Stimulated activated CD8-positive, alpha-beta memory T cell treated with anti-CD3 and anti-CD28 coated beads, Interleukin-4, amount 100 ng/mL, for 1 hour (primary cell): ENCODE results near the gene CALCOCO1.
"Not testable (repeated sequence)": the region's sequence is repeated elsewhere in the genome, so short reads cannot be mapped to it uniquely, and the experiment has no call there.

ENCODE experiments used
- DNase-seq, 2 donors: peaks; one replicate each; pipeline ENCODE4 v3.0.0-alpha.2; 2020; ENCODE audit warnings: low read depth in 2 of 2, low spot score in 1 of 2

The CALCOCO1 gene

DNA sequence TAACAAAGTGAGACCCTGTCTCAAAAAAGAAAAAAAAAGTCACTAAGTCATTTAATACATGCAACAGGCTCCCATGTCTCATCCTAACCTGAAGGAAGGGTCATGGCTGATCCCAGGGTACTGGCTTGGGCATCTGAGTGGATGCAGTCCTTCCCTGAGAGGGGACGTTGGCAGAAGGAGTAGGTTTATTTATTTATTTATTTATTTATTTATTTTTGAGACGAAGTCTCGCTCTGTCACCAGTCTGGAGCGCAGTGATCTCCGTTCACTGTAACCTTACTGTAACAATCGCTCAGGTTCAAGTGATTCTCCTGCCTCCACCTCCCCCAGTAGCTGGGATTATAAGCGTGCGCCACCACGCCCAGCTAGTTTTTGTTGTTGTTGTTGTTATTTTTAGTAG is 7.2 kb upstream of the CALCOCO1 start:
- DNase-seq = no peak

DNA sequence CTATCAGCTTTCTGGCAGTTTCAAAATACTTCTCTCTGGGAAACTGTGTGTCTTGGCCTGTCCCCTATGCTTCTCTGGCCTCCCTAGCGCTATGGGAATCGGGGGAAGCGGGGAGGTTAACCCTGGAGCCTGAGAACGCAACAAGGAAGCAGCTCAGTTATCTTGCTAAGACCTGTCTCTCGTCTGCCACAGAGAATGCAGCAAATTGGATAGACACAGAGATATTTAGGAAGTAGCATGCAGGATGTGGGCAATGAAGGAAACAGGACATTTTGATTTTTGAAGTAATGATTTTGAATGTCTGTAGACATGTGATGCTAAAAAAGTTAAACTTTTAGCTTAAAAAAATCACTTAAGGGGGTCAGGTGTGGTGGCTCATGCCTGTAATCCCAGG is 6.6 kb upstream of the CALCOCO1 start:
- no peak for DNase-seq

DNA sequence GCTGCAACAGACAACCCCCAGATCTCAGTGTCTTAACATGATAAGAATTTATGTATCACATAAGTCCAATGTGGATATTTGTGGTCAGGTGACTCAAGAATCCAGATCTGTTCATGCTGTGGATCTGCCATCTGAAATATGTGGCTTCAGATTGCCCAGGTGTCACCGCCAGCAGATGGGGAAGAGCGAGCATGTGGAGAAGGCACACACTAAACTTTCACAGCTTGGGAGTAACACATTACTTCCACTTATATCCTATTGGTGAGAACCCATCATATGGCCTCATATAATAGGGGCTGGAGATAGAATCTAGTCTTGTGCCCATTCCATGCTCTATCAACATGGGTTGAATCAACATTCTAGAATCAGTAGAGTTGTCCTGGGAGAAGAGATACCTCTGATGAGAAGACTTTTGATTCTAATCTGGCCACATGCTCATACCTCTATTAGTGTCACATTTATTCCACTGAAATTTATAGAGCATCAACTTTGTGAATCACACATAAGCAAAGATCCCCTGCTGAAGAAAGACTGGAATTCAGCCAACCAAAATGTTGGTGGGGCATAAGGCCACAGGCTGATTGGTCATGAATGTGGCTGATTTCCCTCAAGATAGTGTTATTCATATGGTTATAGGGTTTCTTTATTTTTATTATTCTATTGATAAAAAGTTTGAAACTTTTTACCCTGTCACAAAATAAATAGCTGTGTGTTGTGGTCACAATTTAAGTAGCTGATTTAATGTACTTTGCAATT is 6.0 kb upstream of the CALCOCO1 start:
- no peak for DNase-seq

DNA sequence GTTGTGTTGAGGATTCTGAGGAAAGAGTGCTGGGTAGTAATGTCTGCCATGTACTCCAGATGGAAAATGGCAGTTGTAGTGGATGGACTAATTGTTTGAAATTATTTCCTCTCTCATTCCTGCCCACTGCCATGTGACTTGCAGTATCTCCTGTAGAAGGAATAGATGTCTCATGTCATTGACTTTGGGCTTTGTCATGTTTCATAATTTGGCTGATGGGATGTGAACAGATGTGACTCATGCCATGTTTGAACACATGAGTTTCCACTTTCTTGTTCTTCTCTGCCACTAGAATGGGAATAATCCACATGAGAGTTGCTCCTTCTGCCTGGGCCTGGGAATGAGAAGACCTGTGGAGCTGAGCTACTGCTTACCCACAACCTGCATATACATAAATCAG is 2.4 kb upstream of the CALCOCO1 start:
- DNase-seq = no peak

DNA sequence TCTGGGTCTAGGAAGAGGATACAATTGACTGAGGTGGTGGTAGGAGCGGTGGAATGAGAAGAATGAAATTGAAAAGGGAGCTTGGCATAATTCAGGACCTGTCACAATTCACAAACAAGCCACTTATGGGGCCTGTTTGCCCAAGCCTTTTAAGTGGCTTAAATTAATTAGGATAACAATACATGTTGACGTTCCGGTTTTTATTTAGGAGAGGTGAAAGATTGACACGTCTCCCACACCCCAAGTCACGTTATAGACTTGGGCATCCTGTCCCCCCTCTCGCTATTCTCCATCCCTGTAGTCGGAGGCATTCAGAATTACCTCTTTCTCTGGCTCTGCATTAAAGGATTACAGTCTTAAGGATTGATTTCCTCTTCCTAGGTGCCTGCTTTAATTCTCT is 954 bp upstream of the CALCOCO1 start:
- no peak for DNase-seq

DNA sequence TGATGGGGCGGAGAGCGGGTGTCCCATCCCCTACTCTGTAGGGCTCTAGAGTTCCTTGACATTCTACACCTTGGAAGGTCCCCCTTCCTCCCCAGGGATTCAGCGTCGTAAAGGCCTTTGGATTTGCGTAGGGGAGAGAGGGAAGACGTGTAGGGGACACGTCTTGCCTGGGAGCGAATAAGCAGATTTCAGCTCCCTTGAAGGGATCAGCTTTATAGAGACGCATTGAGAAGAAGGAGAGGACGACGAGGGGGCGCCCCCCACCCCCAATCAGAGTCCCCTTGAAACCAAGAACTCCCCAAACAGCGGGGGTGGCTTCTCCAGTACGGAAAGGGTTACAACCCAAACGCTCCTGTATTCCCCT is 324 bp downstream of the CALCOCO1 start:
- DNase-seq = no peak

DNA sequence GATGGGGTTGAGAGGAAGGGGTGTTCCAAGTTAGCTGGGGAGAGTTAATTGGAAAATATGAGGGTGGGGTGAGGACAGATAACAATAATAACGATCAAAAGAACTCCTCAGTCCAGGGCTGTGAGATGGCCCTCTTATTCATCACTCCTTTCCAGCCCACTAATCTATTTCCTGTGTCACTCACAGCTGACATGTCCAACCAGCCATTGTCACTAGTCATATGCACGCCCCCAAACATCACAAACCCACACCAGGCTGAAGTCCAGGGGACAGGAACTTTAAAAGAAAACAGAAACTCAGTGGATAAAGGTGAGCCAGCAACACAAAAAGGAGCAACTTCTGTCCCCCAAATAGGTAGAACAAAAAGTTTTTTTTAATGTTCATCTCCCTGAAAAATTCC is 911 bp downstream of the CALCOCO1 start:
- DNase-seq = no peak

DNA sequence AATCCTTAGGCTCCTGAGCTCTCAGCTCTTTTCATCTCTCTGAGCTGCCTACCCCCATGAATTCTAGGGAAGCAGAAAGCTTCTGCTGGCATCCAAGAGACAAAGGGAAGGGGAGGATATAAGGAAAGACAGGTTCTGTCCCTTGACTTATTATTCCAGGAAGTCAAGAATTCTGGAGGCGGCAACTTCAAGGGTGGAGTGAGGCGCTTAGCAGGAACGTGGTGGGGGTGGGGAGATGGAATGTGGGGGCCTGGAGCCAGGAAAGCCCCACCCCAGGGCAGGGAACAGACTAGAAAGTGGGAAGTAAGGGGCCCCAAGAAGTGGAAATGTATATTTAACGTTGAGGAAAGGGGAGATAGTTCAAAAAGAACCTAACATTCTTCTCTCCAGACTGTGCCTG is 1.4 kb downstream of the CALCOCO1 start:
- DNase-seq = no peak

DNA sequence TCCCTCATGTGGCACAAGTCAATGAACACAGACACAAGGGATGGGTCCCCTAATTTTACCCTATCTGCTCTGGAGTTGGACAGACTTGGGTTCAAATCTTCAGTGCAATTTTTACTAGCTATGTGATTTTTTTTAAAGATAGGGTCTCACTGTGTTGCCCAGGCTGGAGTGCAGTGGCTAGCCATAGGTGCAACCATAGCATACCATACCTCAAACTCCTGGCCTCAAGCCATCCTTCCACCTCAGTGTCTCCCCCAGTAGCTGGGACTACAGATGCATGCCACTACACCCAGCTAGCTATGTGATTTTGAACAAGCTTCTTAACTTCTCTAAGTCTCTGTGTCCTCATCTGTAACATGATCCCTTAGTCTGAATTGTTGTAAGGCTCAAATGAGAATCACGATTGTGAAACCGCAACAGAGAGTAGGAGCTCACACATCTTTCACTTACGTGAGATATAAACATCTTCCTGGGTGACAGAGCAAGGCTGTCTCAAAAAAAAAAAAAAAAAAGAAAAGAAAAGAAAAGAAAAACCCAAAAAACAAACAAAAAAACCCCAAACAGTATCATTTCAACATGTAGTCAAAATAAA is 4.7 kb downstream of the CALCOCO1 start:
- no peak for DNase-seq

DNA sequence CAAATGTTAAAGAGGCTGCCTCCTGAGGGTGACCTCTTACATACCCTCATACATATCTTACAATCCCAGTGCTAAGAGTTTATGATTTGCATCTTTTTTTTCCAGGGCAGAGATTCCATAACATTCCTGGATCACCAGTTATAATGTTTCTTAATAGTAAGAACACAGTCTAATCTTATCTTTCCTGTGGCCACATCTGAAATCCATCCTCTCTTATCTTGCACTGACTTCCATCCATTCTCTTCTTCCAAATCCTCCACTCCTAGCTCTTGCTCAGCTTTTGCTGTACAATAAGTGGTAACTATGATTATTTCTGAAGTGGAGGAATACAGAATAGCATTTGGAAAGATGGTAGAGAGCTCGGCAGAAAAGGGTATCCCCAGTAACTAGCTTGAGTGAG is 6.3 kb downstream of the CALCOCO1 start:
- DNase-seq = no peak

DNA sequence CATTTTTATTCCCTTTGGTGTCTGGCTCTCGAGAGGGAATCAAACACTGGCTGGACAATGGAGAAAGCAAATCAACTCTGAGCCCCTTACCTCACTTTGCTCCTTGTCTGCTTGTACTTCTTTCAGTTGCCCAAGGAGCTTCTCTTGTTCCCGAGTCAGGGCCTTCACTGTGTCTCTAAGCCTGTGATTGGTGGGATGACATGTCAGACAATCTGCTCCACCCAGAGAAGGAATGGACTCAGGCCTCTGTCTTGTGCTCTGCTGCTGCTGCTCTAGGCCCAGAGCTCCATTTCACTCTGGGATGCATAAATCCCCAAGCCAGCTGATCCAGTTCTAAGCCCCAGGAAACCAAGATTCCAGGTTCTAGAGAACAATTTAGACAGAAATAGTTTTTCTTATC is 7.6 kb downstream of the CALCOCO1 start:
- DNase-seq = no peak

DNA sequence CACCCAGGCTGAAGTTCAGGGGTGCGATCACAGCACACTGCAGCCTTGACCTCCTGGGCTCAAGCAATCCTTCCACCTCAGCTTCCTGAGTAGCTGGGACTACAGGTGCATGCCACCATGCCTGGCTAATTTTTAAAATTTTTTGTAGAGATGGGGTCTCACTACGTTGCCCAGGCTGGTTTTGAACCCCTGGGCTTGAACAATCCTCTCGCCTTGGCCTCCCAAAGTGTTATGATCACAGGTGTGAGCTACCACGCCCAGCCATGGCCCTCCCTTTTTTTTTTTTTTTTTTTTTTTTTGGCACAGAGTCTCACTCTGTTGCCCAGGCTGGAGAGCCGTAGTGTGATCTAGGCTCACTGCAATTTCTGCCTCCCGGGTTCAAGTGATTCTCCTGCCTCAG is 8.7 kb downstream of the CALCOCO1 start:
- not testable (repeated sequence) for DNase-seq

DNA sequence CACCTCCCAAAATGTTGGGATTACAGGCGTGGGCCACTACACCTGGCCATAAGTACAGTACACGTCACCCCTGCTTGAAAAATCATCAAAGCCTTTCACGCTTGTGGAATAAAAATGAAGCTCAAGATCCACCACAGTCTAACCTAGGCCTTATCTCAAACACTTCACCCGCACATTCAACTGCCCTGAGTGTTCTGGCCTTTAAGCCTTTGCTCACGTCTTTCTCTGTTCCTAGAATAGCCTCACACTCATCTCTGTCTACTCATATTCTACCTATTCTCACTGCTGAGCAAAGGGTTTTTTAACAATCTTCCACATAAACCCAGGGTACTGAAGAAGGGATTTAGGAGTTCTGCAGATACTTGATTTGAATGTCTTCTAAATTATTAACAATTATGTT is 9.9 kb downstream of the CALCOCO1 start:
- no peak for DNase-seq

DNA sequence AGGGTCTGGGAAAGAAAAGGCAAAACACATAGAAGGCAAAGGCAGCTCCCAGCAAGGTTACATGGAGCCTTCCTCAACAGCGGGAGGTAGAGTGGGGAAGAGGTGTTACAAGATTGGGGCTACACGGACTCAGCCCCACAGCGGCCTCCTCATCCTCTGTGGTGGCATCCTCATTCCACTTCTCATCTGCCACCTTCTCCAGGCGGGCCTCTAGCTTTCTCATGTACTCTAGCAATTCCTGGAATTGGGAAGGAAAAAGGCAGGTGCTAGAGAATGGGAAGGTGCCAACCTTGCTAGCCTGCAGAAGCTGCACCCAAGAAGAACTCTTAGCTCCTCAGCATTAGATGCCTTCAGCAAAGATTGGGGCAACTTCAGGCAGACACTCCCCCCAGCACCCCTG is 13.2 kb downstream of the CALCOCO1 start:
- no peak for DNase-seq

DNA sequence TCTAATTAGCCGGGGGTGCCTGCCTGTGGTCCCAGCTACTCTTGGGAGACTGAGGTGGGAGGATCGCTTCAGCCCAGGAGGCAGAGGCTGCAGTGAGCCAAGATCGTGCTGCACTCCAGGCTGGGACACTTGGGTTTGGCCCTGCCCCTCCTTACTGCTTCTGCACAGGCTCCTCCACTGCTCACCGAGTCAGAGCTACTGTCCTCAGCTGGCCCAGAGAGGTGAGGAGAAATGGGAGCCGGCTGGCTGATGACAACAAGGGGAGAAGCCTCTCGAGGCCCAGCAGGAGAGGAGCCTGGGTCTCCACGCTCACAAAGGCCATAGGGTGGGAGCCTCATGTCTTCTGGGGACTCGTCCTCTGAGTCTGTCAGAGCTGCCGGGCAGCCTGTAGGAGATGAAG is 13.7 kb downstream of the CALCOCO1 start:
- DNase-seq = no peak

DNA sequence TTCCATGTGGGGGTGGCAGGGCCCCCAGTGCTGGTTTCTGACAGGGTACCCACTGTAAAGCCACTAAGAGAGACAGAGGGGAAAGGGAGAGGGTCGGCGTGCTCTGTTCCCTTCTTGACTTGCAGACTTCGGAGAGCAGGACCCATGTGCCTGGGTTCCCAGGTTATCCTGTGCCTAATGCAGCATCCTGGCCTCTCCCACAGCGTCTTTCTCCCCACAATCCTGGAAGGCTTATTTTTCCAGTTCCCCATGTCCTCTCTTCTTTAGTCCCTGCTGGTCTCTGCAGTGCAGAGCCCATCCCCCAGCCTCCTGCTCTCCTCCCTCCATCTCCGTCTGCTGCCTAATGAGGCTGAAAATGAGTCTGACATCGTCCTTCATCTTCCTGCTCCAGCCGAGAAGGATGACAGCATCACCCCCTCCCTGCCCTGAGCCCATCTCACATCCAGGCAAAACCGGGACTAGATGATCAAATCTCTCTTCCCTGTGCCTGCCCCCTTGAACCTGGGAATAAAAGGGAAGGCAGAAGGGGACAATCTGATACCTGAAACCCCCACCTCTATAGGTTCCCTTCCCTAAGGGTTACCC is 15.1 kb downstream of the CALCOCO1 start:
- no peak for DNase-seq

DNA sequence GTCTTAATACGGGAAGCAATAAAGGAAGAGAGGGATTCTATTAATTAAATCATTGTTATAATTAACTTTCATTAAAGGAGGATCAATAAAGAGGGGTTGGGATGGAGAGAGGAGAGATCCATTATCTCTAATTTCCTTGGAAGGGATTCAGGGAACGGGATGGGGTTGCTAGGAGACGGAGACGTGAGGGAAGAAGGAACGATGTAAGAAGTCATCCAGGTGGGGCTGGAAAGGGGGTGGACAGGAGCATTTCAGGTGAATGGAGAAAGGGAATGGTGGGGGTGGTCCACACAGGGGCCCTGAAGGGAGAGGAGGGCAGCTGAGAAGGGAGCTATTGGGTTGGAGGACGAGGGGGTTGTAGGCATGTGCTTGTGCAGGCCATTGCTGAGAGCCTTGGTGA is 17.2 kb downstream of the CALCOCO1 start:
- no peak for DNase-seq

DNA sequence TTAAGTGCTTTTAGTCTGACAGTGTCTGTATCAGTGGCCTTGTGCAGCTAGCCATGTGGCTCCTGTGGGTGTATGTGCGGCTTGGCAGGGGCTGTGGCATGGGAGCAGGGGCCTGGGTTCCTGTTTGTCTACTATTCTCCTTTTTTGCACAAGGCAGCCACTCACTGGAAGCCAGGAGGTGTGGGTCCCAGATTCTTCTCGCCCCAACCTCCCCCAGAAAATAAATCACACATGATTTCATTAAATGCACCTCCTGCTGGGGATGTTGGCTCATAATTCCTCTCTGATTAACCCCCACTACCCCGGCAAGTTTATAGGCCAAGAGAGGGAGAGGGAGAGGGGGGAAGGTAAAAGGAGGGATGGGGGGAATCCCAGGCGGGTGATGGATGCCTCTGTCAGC is 17.6 kb downstream of the CALCOCO1 start:
- DNase-seq = no peak

DNA sequence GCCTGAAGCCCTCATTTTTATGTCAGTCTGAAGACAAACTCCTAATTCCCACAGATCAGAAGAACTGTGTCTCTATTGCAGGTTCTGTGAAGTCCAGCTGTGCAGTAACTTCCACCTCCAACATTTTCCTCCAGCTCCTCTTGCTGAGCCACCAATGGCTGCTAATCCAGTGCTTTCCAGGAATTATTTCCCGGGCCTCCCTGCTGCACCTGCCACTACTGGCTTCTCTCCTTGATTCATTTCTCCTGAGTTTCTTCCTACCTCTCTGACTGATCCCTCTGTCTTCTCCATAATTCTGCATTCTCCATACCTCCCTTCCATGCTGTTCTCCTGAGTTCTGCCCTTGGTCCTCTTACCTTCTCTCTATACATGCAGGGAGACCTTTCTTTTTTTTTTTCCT is 21.2 kb downstream of the CALCOCO1 start:
- DNase-seq = no peak

DNA sequence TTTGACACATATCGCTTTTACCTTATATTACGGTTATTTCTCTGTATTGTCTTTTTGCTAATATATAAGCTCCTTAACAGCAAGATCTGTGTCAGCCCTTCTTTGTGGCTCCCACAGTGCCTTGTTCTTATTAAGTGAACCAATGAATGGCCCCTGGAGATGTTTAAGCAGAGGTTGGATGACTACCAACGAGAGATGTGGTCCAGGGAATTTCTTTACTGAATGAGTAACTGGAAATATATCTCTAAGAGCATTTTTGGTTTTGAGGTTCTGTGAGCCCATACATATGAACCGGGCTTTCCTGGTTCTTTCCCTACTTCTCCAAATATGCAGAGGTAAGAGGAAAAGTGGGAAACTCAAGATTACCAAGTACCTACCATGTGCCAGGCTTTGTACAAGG is 23.5 kb downstream of the CALCOCO1 start:
- DNase-seq = no peak

DNA sequence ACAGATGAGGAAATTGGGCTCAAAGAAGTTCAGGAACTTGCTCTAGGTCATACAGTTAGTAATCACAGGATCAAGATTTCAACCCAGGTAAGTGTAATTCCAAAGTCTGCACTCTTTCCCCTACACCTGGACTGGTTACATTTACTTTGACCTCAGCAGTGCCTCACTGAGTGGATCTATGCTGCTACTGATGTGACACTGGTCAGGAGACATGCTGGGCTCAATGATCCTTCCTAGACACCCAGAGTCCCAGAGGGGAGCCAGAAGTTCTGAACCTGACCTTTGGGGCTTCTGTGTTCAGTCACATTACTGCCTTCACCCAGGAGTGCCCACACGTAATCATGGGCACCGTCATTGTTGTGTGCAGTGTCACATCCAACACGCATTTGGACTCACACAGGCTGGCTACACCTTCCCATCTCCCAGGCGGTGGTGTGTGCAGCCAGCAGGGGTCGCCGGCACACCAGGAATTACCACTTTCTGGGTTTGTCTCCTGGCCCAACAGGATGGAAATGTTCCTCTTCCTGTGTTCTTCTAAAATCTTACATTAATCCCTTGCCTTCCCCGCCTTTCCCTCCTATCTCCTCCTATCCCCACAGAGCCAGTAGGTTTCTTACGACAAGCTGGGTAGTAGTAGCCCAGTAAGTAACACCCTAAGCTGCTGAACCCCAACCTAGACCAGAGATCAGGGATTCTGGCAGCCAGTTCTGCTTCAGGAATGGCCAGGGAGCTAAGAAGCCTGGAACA is 25.6 kb downstream of the CALCOCO1 start:
- peak; percentile 29 to 57 for DNase-seq

DNA sequence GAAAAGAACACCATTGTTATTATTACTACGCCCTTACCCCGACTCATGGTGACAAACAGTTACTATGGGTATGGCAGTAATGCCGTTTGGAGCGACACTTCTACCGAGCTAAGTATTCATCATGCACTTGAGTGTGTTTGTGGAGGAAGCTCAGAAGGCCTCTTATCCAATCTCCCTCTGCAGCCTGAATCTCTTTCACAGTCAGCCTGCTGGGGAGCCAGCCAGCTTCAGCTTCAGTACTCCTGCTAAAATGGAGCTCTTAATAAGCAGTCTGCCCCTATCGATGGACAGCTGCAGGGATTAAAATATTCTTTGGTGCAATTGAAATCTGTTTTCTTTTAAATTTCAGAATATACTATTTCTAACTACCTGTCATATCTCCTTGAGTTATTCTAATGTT is 26.7 kb downstream of the CALCOCO1 start:
- DNase-seq = no peak
